ENCODE measurements around the gene ZBED2. TPM values are rescaled to one million over a fixed set of nuclear protein-coding genes. Genes with fewer than 3 reads are reported as not detected.

The ZBED2 gene
- total RNA-seq, 4 donors from 2014 or later: not detected

- no peak for TF ChIP-seq CTCF (IDR thresholded peaks at IDR 0.05; ENCODE audit: low read depth)
Observed at GRCh38 chr3:111618945-111619344, 23.8 kb upstream of the ZBED2 start.

- no peak for TF ChIP-seq CTCF (IDR thresholded peaks at IDR 0.05; ENCODE audit: low read depth)
Observed at GRCh38 chr3:111617912-111618601, 22.9 kb upstream of the ZBED2 start.

- TF ChIP-seq CTCF (IDR thresholded peaks at IDR 0.05; ENCODE audit: low read depth): no peak
Observed at GRCh38 chr3:111617406-111617805, 22.3 kb upstream of the ZBED2 start.

- TF ChIP-seq CTCF (IDR thresholded peaks at IDR 0.05; ENCODE audit: low read depth): no peak
Observed at GRCh38 chr3:111616417-111617105, 21.4 kb upstream of the ZBED2 start.

GRCh38 chr3:111615880-111616279, 20.7 kb upstream of the ZBED2 start:
- no peak for TF ChIP-seq CTCF (IDR thresholded peaks at IDR 0.05; ENCODE audit: low read depth)

GRCh38 chr3:111613294-111613693, 18.1 kb upstream of the ZBED2 start:
- TF ChIP-seq CTCF (IDR thresholded peaks at IDR 0.05; ENCODE audit: low read depth): no peak

- TF ChIP-seq CTCF (IDR thresholded peaks at IDR 0.05; ENCODE audit: low read depth): no peak
Observed at GRCh38 chr3:111610612-111611054, 15.5 kb upstream of the ZBED2 start.

All from subcutaneous adipose tissue (tissue), 4 donors.